Activated T-helper 1 cell treated with anti-CD3 and anti-CD28 coated beads, Interleukin-12 subunit alpha, Interleukin-12 subunit beta, Interleukin-2, Interleukin-4 antibody, amounts not matched to agents 30 ng/mL and 10 ng/mL and 1 ng/mL, durations not matched to agents 14 hours and 24 hours and 36 hours (primary cell): ENCODE results near the gene LARP4B. TPM values are rescaled to one million over a fixed set of nuclear protein-coding genes. Genes with fewer than 3 reads are reported as not detected.

ENCODE experiments used
- DNase-seq: peaks from one replicate; pipeline ENCODE4 v3.0.0; 2021; ENCODE audit warnings: low spot score
- H3K27ac Mint-ChIP-seq: one replicate; pipeline ENCODE4 v1.8.0; 2021; ENCODE audit warnings: mild to moderate bottlenecking, mixed read lengths
- H3K27me3 Mint-ChIP-seq: one replicate; pipeline ENCODE4 v1.8.0; 2022; ENCODE audit warnings: mild to moderate bottlenecking, moderate library complexity, mixed read lengths; ENCODE audit not compliant: insufficient read depth
- H3K36me3 Mint-ChIP-seq: one replicate; pipeline ENCODE4 v1.8.0; 2021; ENCODE audit warnings: low read depth, mixed read lengths
- H3K4me1 Mint-ChIP-seq: one replicate; pipeline ENCODE4 v1.8.0; 2021; ENCODE audit warnings: low read depth, mixed read lengths
- H3K4me3 Mint-ChIP-seq: one replicate; pipeline ENCODE4 v1.8.0; 2021; ENCODE audit warnings: mild to moderate bottlenecking, moderate library complexity, mixed read lengths
- H3K9me3 Mint-ChIP-seq: one replicate; pipeline ENCODE4 v1.8.0; 2021; ENCODE audit warnings: mixed read lengths
- intact Hi-C: fragments of 100-400 bp; cut with micrococcal nuclease; formaldehyde crosslinking; loops from one replicate; pipeline ENCODE4 v1.15.1; 2024
- total RNA-seq: library from RNA; stranded (reverse); gene quantifications from 2 replicates; pipeline ENCODE4 v1.2.3, GENCODE V29; 2022

LARP4B gene
- total RNA-seq = 172 and 174 TPM in 2 replicates

DNA sequence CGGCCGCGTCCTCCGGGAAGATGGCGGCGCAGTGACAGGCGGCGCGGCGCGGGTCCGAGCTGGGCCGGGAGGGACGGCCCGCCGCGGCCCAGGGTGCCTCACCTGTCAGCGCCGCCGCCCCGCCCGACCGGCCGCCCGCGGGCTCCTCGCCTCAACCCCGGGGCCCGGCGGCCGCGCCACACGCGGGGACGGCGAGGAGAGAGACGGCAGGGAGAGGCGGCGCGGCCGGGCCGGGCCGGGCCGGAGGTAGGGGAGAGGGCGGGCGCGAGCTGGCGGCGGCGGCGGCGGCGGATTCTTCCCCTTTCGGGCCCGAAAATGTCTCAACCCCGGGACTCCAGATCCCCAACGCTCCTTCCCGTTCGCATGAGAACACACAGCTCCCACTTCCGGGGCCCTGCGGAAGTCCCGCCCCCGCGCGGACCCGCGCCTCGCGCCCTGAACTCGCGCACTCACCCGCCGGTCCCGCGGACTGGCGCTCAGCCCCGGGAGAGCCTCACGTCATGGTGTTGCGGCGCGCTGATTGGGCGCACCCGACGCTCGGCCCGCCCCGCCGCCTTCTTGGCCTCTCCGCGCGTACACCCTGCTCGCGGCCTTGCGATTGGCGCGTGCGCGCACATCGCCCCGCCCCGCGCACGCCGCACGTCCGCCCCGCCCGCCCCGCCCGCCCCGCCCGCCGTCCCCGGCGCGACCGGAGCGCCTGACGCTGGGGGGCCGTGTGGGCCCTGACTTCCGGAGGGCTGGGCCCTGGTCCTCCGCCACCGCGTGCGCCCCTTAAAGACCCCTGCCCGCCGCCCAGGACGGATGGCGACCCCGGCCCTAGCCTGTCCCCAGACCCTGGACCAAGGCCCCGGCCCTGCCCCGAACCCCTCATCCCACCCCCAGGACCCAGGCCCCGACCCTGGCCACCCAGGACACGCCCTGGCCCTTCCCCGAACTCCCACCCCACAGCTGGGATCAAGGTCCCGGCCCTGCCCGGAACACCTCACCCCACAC is at the start of gene LARP4B:
Gene LARP4B (minus strand): TSS at position 380 of the 993 bp plus-strand sequence. CDS start 45,984 bp downstream, outside the sequence.
- intact Hi-C loops = loop anchor here (1.0 to 2.0 kb wide), 5 partner anchors 57 to 179 kb away; partner anchors contain the start of genes GTPBP4, IDI1 and WDR37
- H3K36me3 Mint-ChIP-seq = peaks cover 11% of the 10 kb centered on the region
- peak within 1 kb of the TSS; percentile 96 for H3K27ac Mint-ChIP-seq
- peak; percentile 98 for DNase-seq
- H3K4me3 Mint-ChIP-seq = peak within 1 kb of the TSS; percentile 99
- peaks cover 31% of the 10 kb centered on the region for H3K4me1 Mint-ChIP-seq
- H3K27me3 Mint-ChIP-seq = no peaks in the 10 kb centered on the region
- no peaks in the 10 kb centered on the region for H3K9me3 Mint-ChIP-seq

DNA sequence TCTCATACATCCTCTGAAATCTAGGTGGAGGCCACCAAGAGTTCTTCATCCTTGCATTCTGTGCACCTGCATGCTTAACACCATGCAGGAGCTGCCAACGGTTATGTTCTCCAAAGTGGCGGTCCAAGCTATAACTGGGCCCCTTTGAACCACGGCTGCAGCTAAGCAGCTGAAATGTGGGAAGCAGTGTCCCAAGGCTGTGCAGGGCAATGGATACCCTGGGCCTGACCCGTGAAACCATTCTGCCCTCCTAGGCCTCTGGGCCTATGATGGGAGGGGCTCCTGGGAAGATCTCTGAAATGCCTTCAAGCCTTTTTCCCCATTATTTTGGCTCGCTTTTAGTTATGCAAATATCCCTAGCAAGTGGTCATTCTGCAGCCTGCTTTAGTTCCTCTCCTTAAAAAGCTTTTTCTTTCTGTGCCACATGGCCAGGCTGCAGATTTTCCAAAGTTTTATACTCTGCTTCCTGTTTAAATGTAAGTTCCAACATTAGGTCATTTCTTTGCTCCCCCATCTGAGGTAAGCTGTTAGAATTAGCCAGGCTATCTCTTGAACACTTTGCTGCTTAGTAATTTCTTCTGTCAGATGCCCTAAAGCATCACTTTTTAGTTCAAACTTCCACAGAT is 49.1 kb upstream of the LARP4B start:
- peaks cover 15% of the 10 kb centered on the region for H3K36me3 Mint-ChIP-seq
- intact Hi-C loops = no loop called here
- DNase-seq = no peak
- H3K27ac Mint-ChIP-seq = no peak overlapping the region
- peaks cover 38% of the 10 kb centered on the region for H3K9me3 Mint-ChIP-seq
- no peak overlapping the region for H3K4me3 Mint-ChIP-seq
- no peaks in the 10 kb centered on the region for H3K4me1 Mint-ChIP-seq
- H3K27me3 Mint-ChIP-seq = no peaks in the 10 kb centered on the region

DNA sequence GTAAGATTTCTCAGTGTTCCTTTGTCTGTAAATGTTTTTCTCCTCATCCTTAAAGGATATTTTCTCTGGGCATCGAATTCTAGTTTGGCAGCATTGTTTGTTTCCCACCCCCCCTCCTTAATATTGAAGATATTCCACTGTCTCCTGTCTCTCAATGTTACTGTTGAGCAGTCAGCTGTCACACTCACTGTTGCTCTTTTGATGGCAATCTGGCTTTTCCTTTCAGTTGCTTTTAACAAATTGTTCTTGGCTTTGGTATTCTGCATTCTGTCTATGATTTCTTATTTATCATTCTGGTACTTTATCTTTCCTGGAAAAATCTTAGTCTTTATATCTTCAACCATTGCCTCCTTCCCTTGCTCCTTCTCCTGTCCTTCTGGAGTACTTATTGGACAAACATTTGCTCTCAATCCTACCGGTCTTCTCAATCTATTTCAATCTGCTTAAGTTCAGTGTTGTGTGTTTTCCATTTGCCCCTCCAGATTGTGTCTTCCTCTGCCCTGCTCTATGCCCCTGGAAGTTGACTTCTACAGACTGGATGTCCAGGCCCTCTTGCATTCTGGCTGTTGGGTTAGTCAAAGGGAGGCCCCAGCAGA is 47.4 kb upstream of the LARP4B start:
- no peak for DNase-seq
- Mint-ChIP-seq H3K36me3 (peaks cover 15% of the 10 kb centered on the region), H3K9me3 (peaks cover 38% of the 10 kb centered on the region), H3K4me1 (no peaks in the 10 kb centered on the region), H3K4me3 (no peak overlapping the region), H3K27ac (no peak overlapping the region), H3K27me3 (no peaks in the 10 kb centered on the region)
- intact Hi-C loops = no loop called here

DNA sequence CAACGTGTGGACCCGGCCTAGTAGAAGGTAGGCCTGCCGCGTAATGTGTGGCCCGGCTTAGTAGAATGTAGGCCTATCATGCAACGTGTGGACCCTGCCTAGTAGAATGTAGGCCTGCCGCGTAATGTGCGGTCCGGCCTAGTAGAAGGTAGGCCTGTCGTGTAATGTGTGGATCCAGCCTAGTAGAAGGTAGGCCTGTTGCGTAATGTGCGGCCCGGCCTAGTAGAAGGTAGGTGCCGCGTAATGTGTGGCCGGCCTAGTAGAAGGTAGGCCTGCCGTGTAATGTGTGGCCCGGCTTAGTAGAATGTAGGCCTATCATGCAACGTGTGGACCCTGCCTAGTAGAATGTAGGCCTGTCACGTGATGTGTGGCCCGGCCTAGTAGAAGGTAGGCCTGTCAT is 44.8 kb upstream of the LARP4B start:
- intact Hi-C loops = no loop called here

DNA sequence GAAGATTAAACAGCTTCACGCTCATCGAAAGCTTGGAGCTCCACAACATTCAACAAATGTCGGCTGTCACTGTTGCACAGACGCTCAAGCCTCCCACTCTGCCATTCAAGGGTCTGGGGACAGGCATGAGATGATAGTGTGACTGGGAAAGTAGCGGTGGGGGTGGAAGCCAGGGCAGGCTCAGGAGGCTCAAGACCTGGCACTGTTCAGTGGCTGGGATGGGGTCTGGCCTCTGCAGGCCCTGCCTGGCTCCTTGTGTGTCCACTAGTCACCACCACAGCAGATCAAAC is 43.2 kb upstream of the LARP4B start:
- intact Hi-C loops = no loop called here
- DNase-seq = no peak
- Mint-ChIP-seq H3K4me1 (no peaks in the 10 kb centered on the region), H3K27me3 (peaks cover 7% of the 10 kb centered on the region), H3K9me3 (peaks cover 25% of the 10 kb centered on the region), H3K36me3 (peaks cover 9% of the 10 kb centered on the region), H3K4me3 (no peak overlapping the region), H3K27ac (no peak overlapping the region)

More for the DNA sequence above, 44.8 kb upstream of the LARP4B start:
- Mint-ChIP-seq H3K27me3 (no peaks in the 10 kb centered on the region), H3K27ac (no peak overlapping the region), H3K9me3 (peaks cover 37% of the 10 kb centered on the region), H3K4me3 (no peak overlapping the region), H3K4me1 (no peaks in the 10 kb centered on the region), H3K36me3 (peaks cover 15% of the 10 kb centered on the region)
- DNase-seq = no peak

DNA sequence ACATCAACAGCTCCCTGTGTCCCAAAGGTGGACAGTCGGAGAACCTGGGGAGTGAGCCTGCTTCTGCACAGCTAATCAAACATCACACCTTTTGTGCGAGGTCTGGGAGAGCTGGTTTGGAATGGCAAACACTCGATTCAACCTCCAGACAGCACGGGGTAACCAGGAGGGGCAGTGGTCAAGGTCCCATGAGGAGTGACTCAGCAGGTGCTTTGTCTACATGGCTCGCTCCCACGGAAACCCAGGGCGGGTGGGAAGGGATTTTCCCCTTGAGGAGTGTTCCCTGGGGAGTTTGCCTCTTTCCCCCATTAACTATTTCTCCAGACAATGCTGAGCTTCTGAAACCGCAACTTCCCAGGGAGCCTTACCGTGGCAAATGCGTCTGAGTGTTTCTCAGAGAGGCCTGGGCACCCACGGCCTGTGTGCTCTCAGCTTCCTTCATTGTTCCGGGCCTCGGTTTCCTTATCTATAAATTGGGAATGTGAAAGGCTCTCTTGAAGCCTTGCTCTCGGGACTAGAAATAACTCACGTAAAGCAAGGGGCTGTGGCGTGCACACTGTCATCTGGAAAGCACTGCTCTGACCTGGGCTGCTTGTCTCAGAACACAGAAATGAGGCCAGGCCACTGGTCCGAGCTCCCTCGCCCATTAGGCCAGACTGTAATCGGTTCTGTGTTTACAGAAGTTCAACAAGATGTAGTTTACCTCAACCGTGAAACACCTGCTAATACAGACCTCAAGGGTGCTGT is 42.7 kb upstream of the LARP4B start:
- H3K4me3 Mint-ChIP-seq = no peak overlapping the region
- DNase-seq = no peak
- intact Hi-C loops = no loop called here
- no peaks in the 10 kb centered on the region for H3K4me1 Mint-ChIP-seq
- peaks cover 9% of the 10 kb centered on the region for H3K36me3 Mint-ChIP-seq
- H3K27ac Mint-ChIP-seq = no peak overlapping the region
- peaks cover 7% of the 10 kb centered on the region for H3K27me3 Mint-ChIP-seq
- peaks cover 21% of the 10 kb centered on the region for H3K9me3 Mint-ChIP-seq

DNA sequence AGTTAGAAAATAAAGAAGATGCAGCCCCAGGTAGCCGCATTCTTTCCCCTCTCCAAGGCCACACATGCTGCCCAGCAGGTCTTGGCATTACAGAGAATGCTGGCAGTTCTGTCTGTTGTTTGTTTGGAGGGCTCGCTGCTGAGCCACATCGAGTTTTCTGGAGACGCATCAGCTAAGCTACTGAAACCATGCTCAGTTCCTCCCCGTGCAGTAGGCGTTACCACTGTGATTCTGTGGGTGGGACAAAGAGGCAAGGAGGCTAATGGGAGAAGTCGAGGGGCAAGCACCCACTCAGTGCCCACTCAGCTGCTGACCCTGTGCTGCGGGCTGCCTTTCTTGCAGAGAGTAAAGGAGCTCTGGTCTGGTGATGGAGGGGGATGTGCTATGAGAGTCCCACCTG is 41.3 kb upstream of the LARP4B start:
- intact Hi-C loops = no loop called here
- H3K27me3 Mint-ChIP-seq = peaks cover 9% of the 10 kb centered on the region
- no peak overlapping the region for H3K27ac Mint-ChIP-seq
- peaks cover 7% of the 10 kb centered on the region for H3K9me3 Mint-ChIP-seq
- H3K4me3 Mint-ChIP-seq = no peak overlapping the region
- H3K36me3 Mint-ChIP-seq = peaks cover 3% of the 10 kb centered on the region
- H3K4me1 Mint-ChIP-seq = no peaks in the 10 kb centered on the region
- DNase-seq = no peak

DNA sequence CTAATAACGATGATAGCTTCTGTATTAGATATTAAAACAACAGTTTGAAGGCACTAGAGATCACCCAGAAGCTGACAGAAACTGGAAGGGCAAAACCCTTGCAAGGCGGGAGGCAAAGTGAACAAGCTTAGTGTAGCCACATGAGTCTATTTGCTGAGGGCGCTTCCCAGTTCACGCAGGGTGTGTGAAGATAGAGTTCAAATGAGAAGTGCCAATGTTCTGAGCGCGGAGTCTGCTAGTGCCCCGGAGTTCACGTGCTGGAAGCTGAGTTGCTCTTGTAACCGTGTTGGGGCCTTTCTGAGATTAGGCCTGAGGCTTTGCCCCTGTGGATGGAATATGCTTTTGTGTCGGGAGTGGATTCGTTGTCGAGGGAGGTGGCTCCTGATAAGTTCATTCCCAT is 40.1 kb upstream of the LARP4B start:
- no peak overlapping the region for H3K27ac Mint-ChIP-seq
- H3K4me1 Mint-ChIP-seq = peaks cover 7% of the 10 kb centered on the region
- DNase-seq = no peak
- H3K4me3 Mint-ChIP-seq = no peak overlapping the region
- H3K36me3 Mint-ChIP-seq = peaks cover under 1% of the 10 kb centered on the region
- peaks cover 4% of the 10 kb centered on the region for H3K9me3 Mint-ChIP-seq
- intact Hi-C loops = no loop called here
- peaks cover 14% of the 10 kb centered on the region for H3K27me3 Mint-ChIP-seq

DNA sequence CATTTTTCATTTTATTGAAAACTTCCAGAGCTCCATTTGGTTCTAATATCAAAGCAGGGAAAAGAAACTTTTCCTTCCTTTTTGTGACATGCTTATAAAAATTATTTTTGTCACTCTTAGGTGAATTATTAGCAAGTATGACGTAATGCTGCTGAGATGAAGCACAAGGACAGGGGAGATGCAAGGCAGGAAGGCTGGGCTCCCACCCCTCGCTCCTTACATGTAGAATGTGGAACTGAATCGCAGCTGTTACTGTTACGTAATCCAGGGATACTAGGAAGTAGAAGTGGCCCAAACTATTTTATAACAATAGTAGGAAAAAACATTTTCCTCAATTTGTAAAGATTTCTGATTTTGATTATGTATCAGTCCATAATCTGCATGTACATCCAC is 39.6 kb upstream of the LARP4B start:
- no peak for DNase-seq
- no peaks in the 10 kb centered on the region for H3K36me3 Mint-ChIP-seq
- H3K27me3 Mint-ChIP-seq = peaks cover 14% of the 10 kb centered on the region
- H3K4me1 Mint-ChIP-seq = peaks cover 7% of the 10 kb centered on the region
- H3K4me3 Mint-ChIP-seq = no peak overlapping the region
- H3K27ac Mint-ChIP-seq = no peak overlapping the region
- no peaks in the 10 kb centered on the region for H3K9me3 Mint-ChIP-seq
- intact Hi-C loops = no loop called here

DNA sequence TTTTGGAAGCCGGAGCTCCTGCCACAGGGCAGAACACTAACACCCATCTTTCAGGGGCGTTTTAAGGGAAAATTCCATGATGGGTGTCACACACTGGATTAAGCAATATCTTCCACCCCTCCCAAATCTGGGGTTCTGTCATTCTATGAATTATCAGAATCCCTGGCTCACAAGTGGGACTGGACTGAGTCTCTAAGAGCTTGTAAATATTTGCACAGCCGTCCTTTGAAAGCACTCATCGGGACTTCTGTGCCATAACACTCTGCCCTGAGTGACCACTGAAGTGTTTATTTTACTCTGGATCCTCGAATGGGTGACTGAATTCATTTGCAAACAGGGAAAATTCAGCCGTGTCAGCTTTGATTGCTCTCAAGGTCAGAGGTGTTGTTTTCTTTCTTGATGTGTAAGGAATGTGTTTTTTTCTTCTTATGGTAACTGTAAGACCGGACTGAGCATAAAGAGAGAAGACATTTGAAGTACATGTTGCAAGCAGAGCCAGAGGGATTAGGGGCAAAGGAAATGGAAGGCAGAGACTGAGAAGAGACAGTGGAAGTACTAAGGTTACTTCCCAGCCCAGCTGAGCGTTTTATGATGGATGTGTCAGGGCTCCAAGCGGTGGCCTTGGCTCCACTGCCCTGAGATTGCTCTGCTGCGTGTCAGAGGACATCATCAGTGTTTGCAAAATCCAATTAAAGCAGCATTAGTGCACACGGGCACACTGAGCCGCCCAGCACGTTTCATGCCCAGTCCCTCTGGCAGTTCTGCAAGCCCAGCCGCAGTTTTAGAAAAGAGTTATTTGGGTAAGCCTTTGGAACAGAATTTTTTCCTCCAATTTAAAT is 39.0 kb upstream of the LARP4B start:
- intact Hi-C loops = no loop called here
- no peaks in the 10 kb centered on the region for H3K36me3 Mint-ChIP-seq
- H3K4me3 Mint-ChIP-seq = no peak overlapping the region
- H3K4me1 Mint-ChIP-seq = peaks cover 7% of the 10 kb centered on the region
- H3K27me3 Mint-ChIP-seq = peaks cover 17% of the 10 kb centered on the region
- no peaks in the 10 kb centered on the region for H3K9me3 Mint-ChIP-seq
- DNase-seq = no peak
- no peak overlapping the region for H3K27ac Mint-ChIP-seq

DNA sequence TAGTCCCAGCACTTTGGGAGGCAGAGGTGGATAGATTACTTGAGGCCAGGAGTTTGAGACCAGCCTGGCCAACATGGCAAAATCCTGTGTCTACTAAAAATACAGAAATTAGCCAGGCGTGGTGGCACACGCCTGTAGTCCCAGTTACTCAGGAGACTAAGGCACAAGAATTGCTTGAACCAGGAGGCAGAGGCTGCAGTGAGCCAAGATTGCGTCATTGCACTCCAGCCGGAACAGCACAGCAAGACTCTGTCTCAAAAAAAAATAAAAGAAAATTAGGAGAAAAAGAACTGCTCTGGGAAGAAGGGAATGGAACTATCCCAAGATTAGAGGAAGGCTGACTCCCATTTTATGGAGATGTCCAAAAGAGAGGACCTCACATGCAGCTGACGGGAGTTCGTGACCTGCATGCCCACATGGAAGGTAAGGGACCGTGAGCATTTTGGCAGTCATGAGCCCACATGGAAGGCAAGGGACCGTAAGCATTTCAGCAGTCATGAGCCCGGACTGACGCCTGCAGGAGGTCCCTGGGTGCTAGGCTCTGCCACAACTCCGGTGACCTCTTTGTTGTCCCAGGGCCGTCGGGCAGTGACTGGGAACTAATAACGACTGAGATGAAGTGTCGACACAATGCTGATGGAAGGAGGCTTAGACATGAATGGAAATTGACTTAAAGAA is 38.1 kb upstream of the LARP4B start:
- intact Hi-C loops = no loop called here
- Mint-ChIP-seq H3K4me1 (peaks cover 7% of the 10 kb centered on the region), H3K27ac (no peak overlapping the region), H3K9me3 (no peaks in the 10 kb centered on the region), H3K27me3 (peaks cover 17% of the 10 kb centered on the region), H3K36me3 (no peaks in the 10 kb centered on the region), H3K4me3 (no peak overlapping the region)
- DNase-seq = no peak
